Fibroblast of the aortic adventitia (primary cell): ENCODE results near the gene FAM120C. TPM values are rescaled to one million over a fixed set of nuclear protein-coding genes. Genes with fewer than 3 reads are reported as not detected.

Source experiments
- DNase-seq: peaks from one replicate; pipeline ENCODE4 v3.0.0-alpha.2; 2010; ENCODE audit warnings: low read depth
- H3K4me3 ChIP-seq: 2 replicates; pipeline ENCODE4 v1.5.1; 2011; ENCODE audit warnings: low read depth, mild to moderate bottlenecking, control low read depth, low read length, moderate library complexity
- total RNA-seq: library from RNA; depleted of rRNA; stranded (reverse); fragments of >200 nt; gene quantifications from 2 replicates; pipeline ENCODE4 v1.2.3, GENCODE V29; 2012; ENCODE audit warnings: low replicate concordance
- TF ChIP-seq, protein P1 (sequence below): IDR thresholded peaks from 2 replicates; pipeline ENCODE4 v1.5.1; 2011; ENCODE audit warnings: mild to moderate bottlenecking, low read length, control low read depth, inconsistent platforms; ENCODE audit not compliant: insufficient read depth

Gene FAM120C
- total RNA-seq, 1 donor, result 10.5 TPM

DNA sequence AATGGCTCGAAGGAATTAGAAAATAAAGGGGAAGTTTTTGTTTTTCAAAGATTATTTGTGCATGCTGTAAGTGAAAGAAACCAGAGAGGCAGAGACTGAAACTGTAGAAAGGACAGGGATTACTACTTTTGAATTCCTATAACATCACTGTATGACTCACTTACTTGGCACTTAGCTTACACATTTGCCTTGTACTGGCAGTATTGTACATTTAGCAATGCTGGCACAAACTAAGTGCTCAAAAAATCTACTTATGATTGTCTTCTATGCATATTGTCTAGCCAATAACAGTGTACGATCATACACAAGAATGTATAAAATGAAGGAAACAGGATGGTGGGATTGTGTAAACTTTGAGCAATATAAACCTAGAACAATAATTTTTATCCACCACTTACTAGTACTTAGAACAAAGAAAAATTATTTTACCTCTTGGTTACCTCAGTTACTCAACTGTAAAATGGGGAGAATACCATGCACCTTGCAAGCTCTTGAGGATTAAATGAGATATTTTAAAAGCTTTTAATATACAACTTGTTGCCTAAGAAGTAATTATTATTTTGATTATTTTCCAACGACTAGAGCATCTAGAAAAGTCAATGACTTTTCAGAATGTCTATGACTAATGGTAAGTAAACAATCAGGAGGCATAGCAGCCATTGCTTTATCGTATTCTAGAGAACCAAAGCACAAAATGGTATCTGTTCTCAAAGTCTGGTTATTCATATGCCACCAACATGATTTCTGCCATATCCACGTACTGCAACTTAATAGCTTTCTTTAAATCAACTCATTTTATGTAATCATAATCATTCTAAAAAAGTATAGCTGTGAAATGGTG, 4.7 kb downstream of the FAM120C start:
- H3K4me3 ChIP-seq, result peak overlapping the region; percentile 18
- TF ChIP-seq, protein P1, sequence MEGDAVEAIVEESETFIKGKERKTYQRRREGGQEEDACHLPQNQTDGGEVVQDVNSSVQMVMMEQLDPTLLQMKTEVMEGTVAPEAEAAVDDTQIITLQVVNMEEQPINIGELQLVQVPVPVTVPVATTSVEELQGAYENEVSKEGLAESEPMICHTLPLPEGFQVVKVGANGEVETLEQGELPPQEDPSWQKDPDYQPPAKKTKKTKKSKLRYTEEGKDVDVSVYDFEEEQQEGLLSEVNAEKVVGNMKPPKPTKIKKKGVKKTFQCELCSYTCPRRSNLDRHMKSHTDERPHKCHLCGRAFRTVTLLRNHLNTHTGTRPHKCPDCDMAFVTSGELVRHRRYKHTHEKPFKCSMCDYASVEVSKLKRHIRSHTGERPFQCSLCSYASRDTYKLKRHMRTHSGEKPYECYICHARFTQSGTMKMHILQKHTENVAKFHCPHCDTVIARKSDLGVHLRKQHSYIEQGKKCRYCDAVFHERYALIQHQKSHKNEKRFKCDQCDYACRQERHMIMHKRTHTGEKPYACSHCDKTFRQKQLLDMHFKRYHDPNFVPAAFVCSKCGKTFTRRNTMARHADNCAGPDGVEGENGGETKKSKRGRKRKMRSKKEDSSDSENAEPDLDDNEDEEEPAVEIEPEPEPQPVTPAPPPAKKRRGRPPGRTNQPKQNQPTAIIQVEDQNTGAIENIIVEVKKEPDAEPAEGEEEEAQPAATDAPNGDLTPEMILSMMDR, result no peak
- peak; percentile 86 for DNase-seq

DNA sequence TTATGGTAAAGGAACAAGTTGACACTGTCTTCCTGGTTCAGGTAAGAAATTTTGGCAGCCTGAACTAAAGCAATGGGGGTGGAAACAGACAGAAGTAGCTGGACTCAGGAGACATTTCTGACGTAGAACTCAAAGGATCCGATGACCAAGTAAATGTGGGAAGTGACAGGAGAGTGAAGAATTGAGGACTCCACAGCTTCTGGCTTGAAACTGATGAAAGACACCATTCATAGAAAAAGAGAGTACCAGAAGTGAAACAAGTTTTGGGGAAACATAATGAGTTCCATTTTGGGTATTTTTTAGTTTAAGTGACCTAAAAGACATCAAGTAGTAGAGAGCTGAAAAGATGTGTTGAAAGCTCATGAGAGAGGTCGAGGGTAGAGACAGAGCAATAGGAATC, 5.7 kb downstream of the FAM120C start:
- no peak overlapping the region for H3K4me3 ChIP-seq
- DNase-seq, result no peak
- TF ChIP-seq, protein P1, result no peak

DNA sequence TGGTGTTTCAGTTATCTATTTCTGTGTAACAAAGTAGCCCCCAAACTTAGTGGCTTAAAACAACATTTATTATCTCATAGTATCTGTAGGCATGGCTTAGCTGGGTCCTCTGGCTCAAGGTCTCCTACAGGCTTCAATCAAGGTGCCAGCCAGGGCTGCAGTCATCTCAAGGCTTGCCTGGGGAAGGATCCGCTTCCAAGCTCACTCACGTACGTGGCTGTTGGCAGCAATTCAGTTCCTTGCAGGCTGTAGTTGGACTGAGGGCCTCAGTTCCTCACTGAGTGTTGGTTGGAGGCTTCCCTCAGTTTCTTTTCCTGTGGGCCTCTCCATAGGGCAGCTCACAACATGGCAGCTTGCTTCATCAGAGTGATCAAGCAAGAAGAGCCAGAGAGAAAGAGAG, 9.3 kb downstream of the FAM120C start:
- TF ChIP-seq, protein P1, result no peak
- DNase-seq, result no peak
- H3K4me3 ChIP-seq, result no peak overlapping the region

DNA sequence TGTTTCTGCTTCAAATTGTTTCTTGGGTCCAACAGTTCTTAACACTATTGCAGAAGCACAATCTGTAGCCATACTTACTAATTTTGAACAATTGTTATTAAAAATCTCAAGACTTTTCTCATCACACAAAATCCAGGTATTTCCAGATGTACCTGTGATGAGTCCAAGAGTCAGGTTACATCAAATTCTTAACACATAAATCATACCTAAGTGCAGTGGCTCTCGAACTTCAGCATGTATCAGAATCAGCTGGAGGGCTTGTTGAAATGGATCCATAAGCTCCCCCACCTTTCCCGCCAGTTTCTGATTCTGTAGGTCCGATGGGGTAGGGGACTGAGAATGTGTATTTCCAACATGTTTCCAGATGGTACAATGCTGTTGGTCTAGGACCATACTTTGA, 10.6 kb downstream of the FAM120C start:
- TF ChIP-seq, protein P1, result no peak
- DNase-seq, result no peak
- no peak overlapping the region for H3K4me3 ChIP-seq

DNA sequence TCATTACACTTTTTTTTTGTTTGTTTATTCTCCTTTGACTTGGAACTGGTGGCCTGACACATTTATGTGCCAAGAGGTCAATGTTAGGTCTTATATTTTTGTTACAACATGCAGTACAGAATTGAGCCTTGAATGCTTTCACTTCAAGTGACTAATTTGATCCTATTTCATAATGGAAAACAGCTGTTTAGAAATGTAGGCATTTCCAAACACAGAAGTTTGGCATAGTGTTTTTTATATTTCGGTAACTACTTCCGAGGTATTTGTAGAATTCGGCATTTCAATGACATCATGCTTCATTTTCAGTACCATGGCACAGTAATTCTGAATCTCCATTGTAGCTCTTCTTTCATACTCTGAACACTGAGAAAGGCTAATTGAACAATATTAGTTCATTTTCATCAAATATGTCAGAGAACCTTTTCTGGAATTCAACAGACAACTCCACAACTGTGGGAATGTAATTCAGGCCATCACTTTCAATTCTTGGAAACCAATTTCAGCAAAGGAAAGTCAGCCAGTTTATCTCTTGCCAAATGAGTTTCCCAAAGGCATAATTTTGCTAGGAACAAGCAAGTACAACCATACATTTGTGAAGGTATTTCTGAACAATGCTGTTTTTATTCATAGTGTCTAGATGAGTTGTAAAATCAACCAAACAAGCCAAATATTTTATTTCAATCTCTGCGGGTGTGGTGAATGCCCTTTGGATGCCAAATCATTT, 11.4 kb downstream of the FAM120C start:
- TF ChIP-seq, protein P1, result no peak
- peak; percentile 66 for DNase-seq
- H3K4me3 ChIP-seq, result no peak overlapping the region

DNA sequence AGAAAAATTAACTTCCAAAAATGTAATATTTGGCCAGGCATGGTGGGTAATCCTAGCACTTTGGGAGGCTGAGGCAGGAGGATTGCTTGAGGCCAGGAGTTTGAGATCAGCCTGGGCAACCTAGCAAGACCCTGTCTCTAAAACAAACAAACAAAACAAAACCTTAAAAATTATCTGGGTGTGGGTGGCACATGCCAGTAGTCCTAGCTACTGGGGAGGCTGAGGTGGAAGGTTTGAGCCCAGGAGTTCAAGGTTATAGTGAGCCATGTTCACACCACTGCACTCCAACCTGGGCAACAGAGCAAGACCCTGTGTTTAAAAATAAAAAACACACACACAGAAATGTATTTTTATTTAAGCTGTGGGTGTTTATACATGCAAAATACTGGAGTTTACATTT, 12.0 kb downstream of the FAM120C start:
- no peak for DNase-seq
- no peak overlapping the region for H3K4me3 ChIP-seq
- TF ChIP-seq, protein P1, result no peak
